Endodermal cell (in vitro differentiated cells): ENCODE measurements around the gene EEA1. TPM values are rescaled to one million over a fixed set of nuclear protein-coding genes. Genes with fewer than 3 reads are reported as not detected.

Source experiments
- DNase-seq: peaks from one replicate; pipeline ENCODE4 v3.0.0-alpha.2; 2017
- H3K27ac ChIP-seq: 2 replicates; pipeline ENCODE4 v1.5.1; 2013; ENCODE audit warnings: mild to moderate bottlenecking, low read depth, low read length, moderate library complexity
- H3K27me3 ChIP-seq: 2 replicates; pipeline ENCODE4 v1.6.1; 2013; ENCODE audit warnings: mild to moderate bottlenecking, low read length, moderate library complexity; ENCODE audit not compliant: insufficient read depth, control insufficient read depth, poor library complexity, severe bottlenecking
- H3K36me3 ChIP-seq: 2 replicates; pipeline ENCODE4 v1.7.0; 2013; ENCODE audit warnings: mild to moderate bottlenecking, low read length, moderate library complexity; ENCODE audit not compliant: control insufficient read depth, insufficient read depth
- H3K4me1 ChIP-seq: one replicate; pipeline ENCODE4 v1.7.0; 2013; ENCODE audit warnings: low read length; ENCODE audit not compliant: control insufficient read depth, insufficient read depth
- H3K4me3 ChIP-seq: 2 replicates; pipeline ENCODE4 v1.5.1; 2013; ENCODE audit warnings: mild to moderate bottlenecking, low read length, moderate library complexity
- H3K9ac ChIP-seq: 2 replicates; pipeline ENCODE4 v1.6.1; 2013; ENCODE audit warnings: mild to moderate bottlenecking, low read length, moderate library complexity; ENCODE audit not compliant: poor library complexity, severe bottlenecking; ENCODE audit errors: extremely low read depth
- H3K9me3 ChIP-seq: 2 replicates; pipeline ENCODE4 v1.6.1; 2013; ENCODE audit warnings: mild to moderate bottlenecking, low read length, moderate library complexity; ENCODE audit not compliant: control insufficient read depth
- H3K27ac Mint-ChIP-seq: 2 replicates; pipeline ENCODE4 v1.8.0; 2020; ENCODE audit warnings: mixed read lengths
- H3K27me3 Mint-ChIP-seq: 2 replicates; pipeline ENCODE4 v1.8.0; 2021; ENCODE audit warnings: mild to moderate bottlenecking, mixed read lengths; ENCODE audit not compliant: insufficient read depth
- H3K36me3 Mint-ChIP-seq: 2 replicates; pipeline ENCODE4 v1.8.0; 2020; ENCODE audit warnings: low read depth, mixed read lengths
- H3K4me1 Mint-ChIP-seq: 2 replicates; pipeline ENCODE4 v1.8.0; 2020; ENCODE audit warnings: mixed read lengths
- H3K4me3 Mint-ChIP-seq: 2 replicates; pipeline ENCODE4 v1.8.0; 2020; ENCODE audit warnings: mild to moderate bottlenecking, moderate library complexity, mixed read lengths
- H3K9me3 Mint-ChIP-seq: 2 replicates; pipeline ENCODE4 v1.8.0; 2020; ENCODE audit warnings: mild to moderate bottlenecking, mixed read lengths
- CTCF ChIP-seq: fragments of 200-600 bp; sonication (generic); conservative IDR thresholded peaks from 2 replicates; pipeline ENCODE4 v1.5.0; 2021; ENCODE audit warnings: antibody characterized with exemption, mild to moderate bottlenecking
- WGBS, 2 experiments: methylation state at CpG; one replicate each; pipeline versions ENCODE4 v1.1.5 to v1.1.7; 2013; ENCODE audit warnings: missing lambda C conversion rate in 2 of 2, mixed read lengths in 1 of 2; ENCODE audit not compliant: insufficient coverage in 1 of 2, insufficient read length in 1 of 2; 5-methylcytosine and 5-hydroxymethylcytosine counted together
- total RNA-seq, 2 donors: library from RNA; stranded (reverse); fragmentation: NEBNext Ultra II Directional in 1 of 2; extraction: Animal tissue kit (Norgen Biotek cat#: 25700) in 1 of 2; gene quantifications; 2 replicates in 1 of 2; 3 replicates in 1 of 2; pipeline ENCODE4 v1.2.1, GENCODE V29; 2021

EEA1 gene
- total RNA-seq, 2 donors from 2014 or later: 28.2 to 32.5 TPM

GRCh38 chr12:92905811-92906554, 23.1 kb downstream of the EEA1 start:
- Mint-ChIP-seq H3K4me3 (no peak overlapping the region), H3K4me1 (peaks cover 7% of the 10 kb centered on the region), H3K9me3 (peaks cover 23% of the 10 kb centered on the region), H3K27me3 (no peaks in the 10 kb centered on the region), H3K27ac (no peak overlapping the region), H3K36me3 (peaks cover 18% of the 10 kb centered on the region)
- no peak for DNase-seq
- no peak overlapping the region for H3K9ac ChIP-seq
- peaks cover 4% of the 10 kb centered on the region for H3K36me3 ChIP-seq
- 95 to 96% methylated on average over 4 to 7 of the region's 7 CpGs for WGBS, 2 experiments
- no peak for TF ChIP-seq CTCF
- no peaks in the 10 kb centered on the region for H3K4me1 ChIP-seq
- no peaks in the 10 kb centered on the region for H3K27me3 ChIP-seq
- H3K27ac ChIP-seq: no peak overlapping the region
- H3K9me3 ChIP-seq: peaks cover 26% of the 10 kb centered on the region
- no peak overlapping the region for H3K4me3 ChIP-seq

GRCh38 chr12:92905258-92905810, 23.8 kb downstream of the EEA1 start:
- Mint-ChIP-seq H3K4me3 (no peak overlapping the region), H3K9me3 (peaks cover 23% of the 10 kb centered on the region), H3K4me1 (peaks cover 7% of the 10 kb centered on the region), H3K27me3 (no peaks in the 10 kb centered on the region), H3K36me3 (peaks cover 18% of the 10 kb centered on the region), H3K27ac (no peak overlapping the region)
- Histone ChIP-seq H3K36me3 (peaks cover 4% of the 10 kb centered on the region), H3K27me3 (no peaks in the 10 kb centered on the region), H3K9ac (no peak overlapping the region), H3K4me3 (no peak overlapping the region), H3K9me3 (peaks cover 20% of the 10 kb centered on the region), H3K27ac (no peak overlapping the region), H3K4me1 (no peaks in the 10 kb centered on the region)
- WGBS, 2 experiments: 81 to 96% methylated on average over 4 to 9 of the region's 9 CpGs
- no peak for DNase-seq
- TF ChIP-seq CTCF: no peak

- H3K4me3 ChIP-seq: no peak overlapping the region
- H3K36me3 Mint-ChIP-seq: peaks cover 21% of the 10 kb centered on the region
- H3K27me3 ChIP-seq: no peaks in the 10 kb centered on the region
- DNase-seq: no peak
- peaks cover 18% of the 10 kb centered on the region for H3K4me1 Mint-ChIP-seq
- H3K9me3 Mint-ChIP-seq: peaks cover 7% of the 10 kb centered on the region
- H3K9ac ChIP-seq: no peak overlapping the region
- H3K4me1 ChIP-seq: peaks cover 12% of the 10 kb centered on the region
- H3K27ac Mint-ChIP-seq: no peak overlapping the region
- no peak overlapping the region for H3K4me3 Mint-ChIP-seq
- H3K36me3 ChIP-seq: peaks cover 7% of the 10 kb centered on the region
- H3K27ac ChIP-seq: no peak overlapping the region
- no peaks in the 10 kb centered on the region for H3K9me3 ChIP-seq
- no peaks in the 10 kb centered on the region for H3K27me3 Mint-ChIP-seq
- 93 to 96% methylated on average over 5 to 6 of the region's 6 CpGs for WGBS, 2 experiments
- TF ChIP-seq CTCF: no peak
Observed at GRCh38 chr12:92900941-92901340, 28.2 kb downstream of the EEA1 start.
